Measurements from ENCODE around the gene INPP5K. TPM values are rescaled to one million over a fixed set of nuclear protein-coding genes. Genes with fewer than 3 reads are reported as not detected.

Gene INPP5K
- total and polyA plus RNA-seq, 2 of the 4 experiments (the other 2 are of a cell fraction): 14.9 to 17.4 TPM

DNA sequence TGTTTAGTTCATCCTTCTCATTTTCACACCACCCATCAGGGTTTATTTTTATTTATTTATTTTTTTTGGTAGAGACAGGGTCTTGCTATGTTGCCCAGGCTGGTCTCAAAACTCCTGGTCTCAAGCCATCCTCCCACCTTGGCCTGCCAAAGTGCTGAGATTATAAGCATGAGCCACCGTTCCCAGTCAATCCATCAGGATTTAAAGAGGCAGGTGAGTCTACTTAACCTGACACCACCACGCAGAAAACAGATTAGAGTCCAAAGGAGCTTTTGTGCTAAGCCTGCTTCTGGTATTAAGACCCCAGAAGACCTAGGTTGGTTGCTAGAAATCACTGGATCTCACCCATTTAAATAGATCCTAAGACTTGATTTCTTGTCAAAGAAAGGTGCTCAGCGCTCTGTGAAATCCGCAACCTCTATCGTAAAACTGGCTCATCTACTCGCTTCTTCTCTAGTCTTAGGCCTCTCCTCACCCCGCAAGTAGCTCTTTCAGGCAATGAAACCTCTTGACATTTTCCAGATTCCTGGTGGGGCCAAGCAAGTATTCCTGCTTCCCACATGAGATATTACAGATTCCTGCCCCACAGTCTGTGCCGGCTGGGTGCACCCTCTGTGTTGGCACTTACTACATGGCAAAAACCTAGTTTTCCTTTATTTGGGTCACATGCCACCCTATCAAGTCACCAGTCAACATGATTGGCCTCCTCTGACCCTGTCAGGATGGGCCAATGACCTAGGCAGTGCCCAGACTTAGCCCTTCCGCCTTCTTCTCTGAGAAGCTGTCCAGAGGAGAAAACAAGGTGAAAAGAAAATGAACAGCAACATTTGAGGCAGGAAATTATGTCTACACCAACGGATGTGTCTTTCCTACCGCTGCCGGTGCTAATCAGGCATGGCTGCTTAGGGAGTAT lies 37.2 kb upstream of the INPP5K start:
- H3K9me1 ChIP-seq (ENCODE audit: insufficient read depth, low read length): peaks cover 13% of the 10 kb centered on the region
- H2BK5ac ChIP-seq (ENCODE audit: low read depth, low read length, poor library complexity, severe bottlenecking): no peak overlapping the region
- H2AFZ ChIP-seq (replicated peaks; ENCODE audit: low read length, poor library complexity): no peak overlapping the region
- no peak overlapping the region for H2BK15ac ChIP-seq (ENCODE audit: low read depth, low read length)
- no peak overlapping the region for H4K8ac ChIP-seq (ENCODE audit: low read depth in 2 of 2, low read length in 2 of 2)
- TF ChIP-seq RCOR1 (IDR thresholded peaks at IDR 0.05; ENCODE audit: insufficient replicate concordance, low read length): no peak
- TF ChIP-seq CHD1 (IDR thresholded peaks at IDR 0.05; ENCODE audit: low read depth, low read length): no peak
- TF ChIP-seq MAFK (IDR thresholded peaks at IDR 0.05; ENCODE audit: low read depth, low read length): no peak
- TF ChIP-seq, protein P1, sequence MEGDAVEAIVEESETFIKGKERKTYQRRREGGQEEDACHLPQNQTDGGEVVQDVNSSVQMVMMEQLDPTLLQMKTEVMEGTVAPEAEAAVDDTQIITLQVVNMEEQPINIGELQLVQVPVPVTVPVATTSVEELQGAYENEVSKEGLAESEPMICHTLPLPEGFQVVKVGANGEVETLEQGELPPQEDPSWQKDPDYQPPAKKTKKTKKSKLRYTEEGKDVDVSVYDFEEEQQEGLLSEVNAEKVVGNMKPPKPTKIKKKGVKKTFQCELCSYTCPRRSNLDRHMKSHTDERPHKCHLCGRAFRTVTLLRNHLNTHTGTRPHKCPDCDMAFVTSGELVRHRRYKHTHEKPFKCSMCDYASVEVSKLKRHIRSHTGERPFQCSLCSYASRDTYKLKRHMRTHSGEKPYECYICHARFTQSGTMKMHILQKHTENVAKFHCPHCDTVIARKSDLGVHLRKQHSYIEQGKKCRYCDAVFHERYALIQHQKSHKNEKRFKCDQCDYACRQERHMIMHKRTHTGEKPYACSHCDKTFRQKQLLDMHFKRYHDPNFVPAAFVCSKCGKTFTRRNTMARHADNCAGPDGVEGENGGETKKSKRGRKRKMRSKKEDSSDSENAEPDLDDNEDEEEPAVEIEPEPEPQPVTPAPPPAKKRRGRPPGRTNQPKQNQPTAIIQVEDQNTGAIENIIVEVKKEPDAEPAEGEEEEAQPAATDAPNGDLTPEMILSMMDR (conservative IDR thresholded peaks at IDR 0.05; ENCODE audit: low read depth, low read length): no peak
- TF ChIP-seq NFE2L2 (IDR thresholded peaks at IDR 0.05; ENCODE audit: low read depth, low read length): no peak
- CTCF ChIA-PET: interaction anchor here (0.6 to 0.9 kb wide), 2 partner anchors 8 to 77 kb away, joined by 3 to 5 read pairs; no protein-coding TSS in a partner anchor
- no TSS peak for BruUV-seq (replicated peaks)
- no peak overlapping the region for H3K9ac ChIP-seq (ENCODE audit: low read depth, low read length)
- peaks cover 28 to 72% of the 10 kb centered on the region in 2 experiments for H3K79me1 ChIP-seq (ENCODE audit: low read depth in 1 of 2, low read length in 2 of 2)
- no peak overlapping the region for H3K4me2 ChIP-seq (ENCODE audit: low read depth, low read length)
- no peak overlapping the region for H2AK9ac ChIP-seq (replicated peaks; ENCODE audit: low read depth, low read length, poor library complexity)
- H3K14ac ChIP-seq (replicated peaks; ENCODE audit: low read depth, low read length): no peak overlapping the region
- DNase-seq: no peak
- H3K4me3 ChIP-seq (ENCODE audit: insufficient read depth, low read depth, low read length): no peak overlapping the region
- intact Hi-C loops (cut with micrococcal nuclease): no loop called here
- H3K27me3 ChIP-seq (ENCODE audit: control insufficient read depth, insufficient read depth, low read length): no peaks in the 10 kb centered on the region
- peaks cover 44% of the 10 kb centered on the region for H3K36me3 ChIP-seq (ENCODE audit: control insufficient read depth, insufficient read depth, low read length)
- POLR2A ChIA-PET (ENCODE audit: unreplicated experiment): no interaction called here
- peaks cover 58% of the 10 kb centered on the region for H4K20me1 ChIP-seq (ENCODE audit: insufficient read depth, low read length)
- no peak overlapping the region for H3K27ac ChIP-seq (ENCODE audit: insufficient read depth, low read length)
- H2AK5ac ChIP-seq (ENCODE audit: low read depth, low read length): no peak overlapping the region
- dilution Hi-C loops (cut with HindIII; ENCODE audit: low sequenced_read_pairs, unreplicated experiment): no loop called here
- no peak overlapping the region for H3K23ac ChIP-seq (ENCODE audit: low read depth, low read length)
- no peaks in the 10 kb centered on the region for H3K4me1 ChIP-seq (ENCODE audit: control insufficient read depth, insufficient read depth, low read length)
- no peak overlapping the region for H4K5ac ChIP-seq (ENCODE audit: low read depth, low read length)
- no peak overlapping the region for H3K18ac ChIP-seq (ENCODE audit: low read depth, low read length)
- in situ Hi-C loops (cut with MboI; ENCODE audit: low sequenced_read_pairs): no loop called here
- no peak overlapping the region for H2BK20ac ChIP-seq (ENCODE audit: low read depth, low read length)
- H2BK120ac ChIP-seq (ENCODE audit: low read depth, low read length): no peak overlapping the region
- WGBS, 2 experiments (ENCODE audit: extremely low coverage in 2 of 2, insufficient read length in 1 of 2): 93% methylated on average over 6 of the region's 12 CpGs; no CpG with 5 or more reads in 1 of the 2 experiments
- H3K9me3 ChIP-seq (ENCODE audit: control insufficient read depth, insufficient read depth, low read length): no peaks in the 10 kb centered on the region
- no peak overlapping the region for H3K56ac ChIP-seq (ENCODE audit: extremely low read depth, insufficient read depth, low read length)
- no peak for ATAC-seq (ENCODE audit: low read depth)
- no peak overlapping the region for H3K4ac ChIP-seq (ENCODE audit: low read depth, low read length)
- no peak overlapping the region for H4K91ac ChIP-seq (ENCODE audit: insufficient read depth, low read depth, low read length)

Data from IMR-90 (cell line).